Right cardiac atrium (tissue), 5 donors: ENCODE data around the gene TAOK3. TPM values are rescaled to one million over a fixed set of nuclear protein-coding genes. Genes with fewer than 3 reads are reported as not detected.

Experiments
- ATAC-seq, 2 donors: fragments of 200-7000 bp; cut with Tn5 transposase; one replicate each; pipeline versions ENCODE4 v1.8.0 to v1.9.1; 2020; ENCODE audit warnings: moderate library complexity in 2 of 2, mild to moderate bottlenecking in 1 of 2
- DNase-seq, 3 donors: peaks; one replicate each; pipeline ENCODE4 v3.0.0-alpha.2; 2020
- H3K27ac ChIP-seq: one replicate; pipeline ENCODE4 v1.5.1; 2013; ENCODE audit warnings: mild to moderate bottlenecking, low read length, control low read depth, moderate library complexity
- H3K27me3 ChIP-seq: one replicate; pipeline ENCODE4 v1.6.1; 2013; ENCODE audit not compliant: control insufficient read depth, insufficient read depth
- H3K4me1 ChIP-seq: one replicate; pipeline ENCODE4 v1.6.1; 2013; ENCODE audit warnings: low read length; ENCODE audit not compliant: control insufficient read depth, insufficient read depth
- H3K4me3 ChIP-seq: one replicate; pipeline ENCODE4 v1.5.1; 2013; ENCODE audit warnings: low read length, control low read depth
- H3K9me3 ChIP-seq: one replicate; pipeline ENCODE4 v1.6.1; 2013; ENCODE audit warnings: low read length; ENCODE audit not compliant: control insufficient read depth
- WGBS: extraction: QIAGEN DNeasy Blood & Tissue Kit; methylation state at CpG from one replicate; pipeline ENCODE4 v1.1.7; 2013; 5-methylcytosine and 5-hydroxymethylcytosine counted together
- intact Hi-C, 4 donors: fragments of 100-400 bp; cut with DNase I; formaldehyde crosslinking; loops; one replicate each; pipeline versions ENCODE4 v1.11.0 to v1.14.0; 2022 to 2023
- polyA plus RNA-seq: library from polyadenylated mRNA; stranded (reverse); fragments of 200-250 nt; gene quantifications from one replicate; pipeline ENCODE4 v1.2.3, GENCODE V29; 2013
- total RNA-seq, 4 donors: library from RNA; stranded (reverse); fragmentation: NEBNext Ultra II Directional; extraction: Animal tissue kit (Norgen Biotek cat#: 25700); gene quantifications; one replicate each; pipeline ENCODE4 v1.2.1, GENCODE V29; 2021
- donor health status: healthy with polysubstance abuse.
- donor health status: DM: no; HTN: yes; CAD: no.
- donor health status: DM: no; HTN: no; CAD: no.
- donor health status: DM: no; HTN: yes; CAD: no; lungs with severe emphysema.
- donor health status: DM: yes; HTN: yes; CAD: no.

Gene TAOK3
- total and polyA plus RNA-seq, 5 donors, result 16.9 to 29.1 (median 24.5) TPM

- ATAC-seq (no peak), DNase-seq (no peak)
- intact Hi-C loops, result no loop called here
- 81% methylated on average over 2 of the region's 2 CpGs for WGBS
- H3K4me1 ChIP-seq, result no peaks in the 10 kb centered on the region
- no peaks in the 10 kb centered on the region for H3K27me3 ChIP-seq
- H3K9me3 ChIP-seq, result no peaks in the 10 kb centered on the region
- no peak overlapping the region for H3K27ac ChIP-seq
- no peak overlapping the region for H3K4me3 ChIP-seq
These were observed 205.8 kb downstream of the TAOK3 start for GRCh38 chr12:118166946-118167345.

- no peaks in the 10 kb centered on the region for H3K27me3 ChIP-seq
- intact Hi-C loops, result no loop called here
- no peak overlapping the region for H3K27ac ChIP-seq
- no peak for DNase-seq
- no peaks in the 10 kb centered on the region for H3K4me1 ChIP-seq
- ATAC-seq, result no peak
- H3K9me3 ChIP-seq, result no peaks in the 10 kb centered on the region
- 54% methylated on average over 6 of the region's 6 CpGs for WGBS
- no peak overlapping the region for H3K4me3 ChIP-seq
These were observed 207.8 kb downstream of the TAOK3 start for GRCh38 chr12:118164798-118165486.

GRCh38 chr12:118160536-118160935 lies 212.2 kb downstream of the TAOK3 start:
- no peaks in the 10 kb centered on the region for H3K4me1 ChIP-seq
- intact Hi-C loops, result no loop called here
- H3K27me3 ChIP-seq, result no peaks in the 10 kb centered on the region
- 97% methylated on average over 3 of the region's 3 CpGs for WGBS
- no peak overlapping the region for H3K4me3 ChIP-seq
- ATAC-seq (no peak), DNase-seq (no peak)
- no peak overlapping the region for H3K27ac ChIP-seq
- no peaks in the 10 kb centered on the region for H3K9me3 ChIP-seq

GRCh38 chr12:118151755-118152154 lies 221.0 kb downstream of the TAOK3 start:
- no peak overlapping the region for H3K4me3 ChIP-seq
- no peak overlapping the region for H3K27ac ChIP-seq
- H3K27me3 ChIP-seq, result no peaks in the 10 kb centered on the region
- ATAC-seq (no peak), DNase-seq (no peak)
- 75% methylated on average over 5 of the region's 5 CpGs for WGBS
- intact Hi-C loops, result no loop called here
- no peaks in the 10 kb centered on the region for H3K4me1 ChIP-seq
- H3K9me3 ChIP-seq, result no peaks in the 10 kb centered on the region

- Histone ChIP-seq H3K27ac (no peak overlapping the region), H3K4me3 (no peak overlapping the region), H3K9me3 (no peaks in the 10 kb centered on the region), H3K4me1 (no peaks in the 10 kb centered on the region), H3K27me3 (no peaks in the 10 kb centered on the region)
- peak in 1 of 3 donors; percentile 59 for DNase-seq
- ATAC-seq, result peak in 1 of 2 donors; percentile 65
- WGBS, result 44% methylated on average over 7 of the region's 7 CpGs
- intact Hi-C loops, result no loop called here
These were observed 222.1 kb downstream of the TAOK3 start for GRCh38 chr12:118150625-118151024.

- no peak overlapping the region for H3K4me3 ChIP-seq
- H3K27me3 ChIP-seq, result no peaks in the 10 kb centered on the region
- ATAC-seq, result peak; percentile 32 to 38
- H3K9me3 ChIP-seq, result no peaks in the 10 kb centered on the region
- intact Hi-C loops, result no loop called here
- WGBS, result 82% methylated on average over 5 of the region's 5 CpGs
- H3K4me1 ChIP-seq, result no peaks in the 10 kb centered on the region
- H3K27ac ChIP-seq, result peak overlapping the region; percentile 60
- no peak for DNase-seq
These were observed 224.4 kb downstream of the TAOK3 start for GRCh38 chr12:118148287-118148686.

GRCh38 chr12:118145798-118146156 lies 226.9 kb downstream of the TAOK3 start:
- Histone ChIP-seq H3K4me3 (no peak overlapping the region), H3K27me3 (no peaks in the 10 kb centered on the region), H3K27ac (no peak overlapping the region), H3K9me3 (no peaks in the 10 kb centered on the region), H3K4me1 (no peaks in the 10 kb centered on the region)
- no peak for DNase-seq
- no peak for ATAC-seq
- intact Hi-C loops, result no loop called here
- 87% methylated on average over 9 of the region's 9 CpGs for WGBS

GRCh38 chr12:118145113-118145797 lies 227.5 kb downstream of the TAOK3 start:
- DNase-seq (no peak), ATAC-seq (no peak)
- intact Hi-C loops, result no loop called here
- H3K4me1 ChIP-seq, result no peaks in the 10 kb centered on the region
- H3K27me3 ChIP-seq, result no peaks in the 10 kb centered on the region
- no peaks in the 10 kb centered on the region for H3K9me3 ChIP-seq
- whole genome bisulfite sequencing, result 86% methylated on average over 7 of the region's 7 CpGs
- no peak overlapping the region for H3K4me3 ChIP-seq
- no peak overlapping the region for H3K27ac ChIP-seq

DNA sequence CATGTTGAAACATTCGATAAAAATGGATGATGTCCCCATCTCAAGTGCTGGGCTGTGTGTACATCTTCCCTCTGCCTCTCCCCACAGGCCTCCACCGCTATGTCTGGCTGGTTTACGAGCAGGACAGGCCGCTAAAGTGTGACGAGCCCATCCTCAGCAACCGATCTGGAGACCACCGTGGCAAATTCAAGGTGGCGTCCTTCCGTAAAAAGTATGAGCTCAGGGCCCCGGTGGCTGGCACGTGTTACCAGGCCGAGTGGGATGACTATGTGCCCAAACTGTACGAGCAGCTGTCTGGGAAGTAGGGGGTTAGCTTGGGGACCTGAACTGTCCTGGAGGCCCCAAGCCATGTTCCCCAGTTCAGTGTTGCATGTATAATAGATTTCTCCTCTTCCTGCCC lies 228.2 kb downstream of the TAOK3 start:
- intact Hi-C loops, result no loop called here
- Histone ChIP-seq H3K4me1 (peaks cover 2% of the 10 kb centered on the region), H3K9me3 (no peaks in the 10 kb centered on the region), H3K27ac (no peak overlapping the region), H3K4me3 (no peak overlapping the region), H3K27me3 (no peaks in the 10 kb centered on the region)
- ATAC-seq (no peak), DNase-seq (no peak)
- 94% methylated on average over 13 of the region's 13 CpGs for WGBS

- Histone ChIP-seq H3K27me3 (no peaks in the 10 kb centered on the region), H3K4me3 (no peak overlapping the region), H3K27ac (no peak overlapping the region), H3K9me3 (no peaks in the 10 kb centered on the region), H3K4me1 (peaks cover 7% of the 10 kb centered on the region)
- no peak for DNase-seq
- intact Hi-C loops, result no loop called here
- 96% methylated on average over 8 of the region's 8 CpGs for WGBS
- no peak for ATAC-seq
These were observed 231.9 kb downstream of the TAOK3 start for GRCh38 chr12:118140825-118141224.

GRCh38 chr12:118137148-118137678 lies 235.5 kb downstream of the TAOK3 start:
- intact Hi-C loops, result no loop called here
- 76% methylated on average over 10 of the region's 10 CpGs for WGBS
- H3K4me1 ChIP-seq, result peaks cover 7% of the 10 kb centered on the region

More at GRCh38 chr12:118137148-118137678, 235.5 kb downstream of the TAOK3 start:
- no peaks in the 10 kb centered on the region for H3K27me3 ChIP-seq
- DNase-seq (no peak), ATAC-seq (no peak)
- no peaks in the 10 kb centered on the region for H3K9me3 ChIP-seq
- peak overlapping the region; percentile 89 for H3K27ac ChIP-seq
- H3K4me3 ChIP-seq, result peak overlapping the region; percentile 67
